Naive thymus-derived CD4-positive, alpha-beta T cell (primary cell): Measurements from ENCODE around the gene CCDC88B. TPM values are rescaled to one million over a fixed set of nuclear protein-coding genes. Genes with fewer than 3 reads are reported as not detected.

Experiments used
- ATAC-seq: fragments of 150-1000 bp; cut with Tn5 transposase; 2 replicates; pipeline ENCODE4 v1.10.0; 2021; ENCODE audit warnings: mild to moderate bottlenecking, moderate library complexity
- CTCF ChIA-PET: fragments of 350-600 bp; sonication (Branson Sonifier 250); formaldehyde crosslinking; loops from one replicate; lab custom pipeline; 2021; ENCODE audit warnings: antibody characterized with exemption; lab: Charles Lee
- POLR2A ChIA-PET: fragments of 350-600 bp; sonication (Branson Sonifier 250); formaldehyde crosslinking; loops from one replicate; lab custom pipeline; 2021; ENCODE audit warnings: antibody characterized with exemption, inconsistent platforms; lab: Charles Lee
- DNase-seq, 9 donors: peaks; one replicate each; pipeline versions ENCODE4 v3.0.0 to v3.0.0-alpha.2; 2020 to 2022; ENCODE audit warnings: mixed read lengths in 1 of 9
- H3K27ac ChIP-seq: one replicate; pipeline ENCODE4 v1.7.0; 2013; ENCODE audit warnings: mild to moderate bottlenecking, low read depth, low read length, moderate library complexity
- H3K27me3 ChIP-seq, 2 donors: one replicate each; pipeline ENCODE4 v1.7.0; 2013; ENCODE audit warnings: low read length in 2 of 2, mild to moderate bottlenecking in 2 of 2, moderate library complexity in 2 of 2; ENCODE audit not compliant: control insufficient read depth in 2 of 2, insufficient read depth in 2 of 2
- H3K36me3 ChIP-seq, 3 experiments: 1 replicate in 2 of 3; 2 replicates in 1 of 3; pipeline ENCODE4 v1.7.0; 2013; ENCODE audit warnings: low read length in 3 of 3, mild to moderate bottlenecking in 3 of 3, moderate library complexity in 1 of 3; ENCODE audit not compliant: insufficient read depth in 3 of 3, control insufficient read depth in 2 of 3
- H3K4me1 ChIP-seq, 2 donors: one replicate each; pipeline ENCODE4 v1.7.0; 2013; ENCODE audit warnings: low read length in 2 of 2, mild to moderate bottlenecking in 2 of 2, moderate library complexity in 1 of 2; ENCODE audit not compliant: control insufficient read depth in 2 of 2, insufficient read depth in 2 of 2
- H3K4me3 ChIP-seq: 2 replicates; pipeline ENCODE4 v1.7.0; 2013; ENCODE audit warnings: mild to moderate bottlenecking, low read length
- H3K9me3 ChIP-seq, 3 experiments: 1 replicate in 2 of 3; 2 replicates in 1 of 3; pipeline ENCODE4 v1.7.0; 2013; ENCODE audit warnings: low read length in 3 of 3; ENCODE audit not compliant: control insufficient read depth in 2 of 3
- H3K27ac Mint-ChIP-seq, 9 donors: one replicate each; pipeline ENCODE4 v1.8.0; 2020 to 2022; ENCODE audit warnings: mixed read lengths in 9 of 9, mild to moderate bottlenecking in 8 of 9, moderate library complexity in 5 of 9, inconsistent platforms in 2 of 9
- H3K27me3 Mint-ChIP-seq, 5 donors: one replicate each; pipeline ENCODE4 v1.8.0; 2021 to 2022; ENCODE audit warnings: mixed read lengths in 5 of 5, mild to moderate bottlenecking in 1 of 5
- H3K36me3 Mint-ChIP-seq, 5 donors: one replicate each; pipeline ENCODE4 v1.8.0; 2020 to 2022; ENCODE audit warnings: mixed read lengths in 5 of 5, mild to moderate bottlenecking in 3 of 5, inconsistent platforms in 1 of 5
- H3K4me1 Mint-ChIP-seq, 7 donors: one replicate each; pipeline ENCODE4 v1.8.0; 2020 to 2022; ENCODE audit warnings: mixed read lengths in 7 of 7, mild to moderate bottlenecking in 3 of 7, inconsistent platforms in 1 of 7
- H3K4me3 Mint-ChIP-seq, 10 donors: one replicate each; pipeline ENCODE4 v1.8.0; 2020 to 2022; ENCODE audit warnings: mild to moderate bottlenecking in 10 of 10, mixed read lengths in 10 of 10, moderate library complexity in 6 of 10, inconsistent platforms in 2 of 10
- H3K9me3 Mint-ChIP-seq, 11 donors: one replicate each; pipeline ENCODE4 v1.8.0; 2020 to 2022; ENCODE audit warnings: mixed read lengths in 11 of 11, mild to moderate bottlenecking in 4 of 11, inconsistent platforms in 1 of 11, moderate library complexity in 1 of 11
- intact Hi-C, 2 donors: fragments of 100-400 bp; cut with micrococcal nuclease; formaldehyde crosslinking; loops; one replicate each; pipeline ENCODE4 v1.15.1; 2023
- polyA plus RNA-seq, 2 donors: library from polyadenylated mRNA; unstranded; fragments of 300-500 nt; fragmentation: Illumina TruSeq; gene quantifications; one replicate each; pipeline ENCODE4 v1.2.3, GENCODE V29; 2021
- total RNA-seq, 6 experiments: library from RNA in 5 of 6; stranded (reverse) in 5 of 6; gene quantifications; 1 replicate in 5 of 6; 2 replicates in 1 of 6; pipeline ENCODE4 v1.2.3 and lab custom pipeline; 2021 to 2026

Gene CCDC88B
- total and polyA plus RNA-seq, 7 experiments from 2014 or later: 12.8 to 182 (median 74.3) TPM

DNA sequence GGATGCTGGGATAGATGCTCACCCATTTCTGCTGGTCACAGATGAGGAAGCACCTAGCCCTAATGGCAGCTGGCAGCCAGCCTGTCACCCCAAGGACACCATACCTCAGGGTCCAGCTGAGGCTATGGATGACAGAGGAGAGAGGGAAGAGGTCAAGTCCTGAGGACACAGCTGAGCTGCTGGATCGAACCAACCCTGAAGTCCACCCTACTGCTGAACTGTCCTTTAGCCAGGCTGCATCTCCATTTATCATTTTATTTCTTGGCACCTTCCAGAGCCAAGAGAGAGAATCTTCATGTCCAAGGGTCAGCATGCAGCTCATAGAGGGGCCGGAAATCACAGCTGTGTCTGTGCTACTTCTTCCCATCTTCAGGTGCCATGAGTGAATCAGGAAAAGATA lies 49.8 kb downstream of the CCDC88B start:
- peaks cover 0 to 44% (median 28%) of the 10 kb centered on the region in 7 donors for H3K4me1 Mint-ChIP-seq
- peaks cover 0 to 13% (median 0%) of the 10 kb centered on the region in 11 donors for H3K9me3 Mint-ChIP-seq
- H3K4me3 Mint-ChIP-seq: no peak overlapping the region
- ATAC-seq (no peak), DNase-seq (no peak)
- ChIA-PET CTCF (no interaction called here), POLR2A (no interaction called here)
- no peaks in the 10 kb centered on the region for H3K9me3 ChIP-seq
- no peaks in the 10 kb centered on the region for H3K36me3 ChIP-seq
- H3K27me3 Mint-ChIP-seq: peaks cover 0 to 40% (median 0%) of the 10 kb centered on the region in 5 donors
- H3K27ac ChIP-seq: no peak overlapping the region
- no peaks in the 10 kb centered on the region for H3K27me3 ChIP-seq
- peak overlapping the region in 1 of 9 donors; percentile 23 for H3K27ac Mint-ChIP-seq
- peaks cover 0 to 4% of the 10 kb centered on the region in 2 donors for H3K4me1 ChIP-seq
- intact Hi-C loops: no loop called here
- no peak overlapping the region for H3K4me3 ChIP-seq
- H3K36me3 Mint-ChIP-seq: no peaks in the 10 kb centered on the region

DNA sequence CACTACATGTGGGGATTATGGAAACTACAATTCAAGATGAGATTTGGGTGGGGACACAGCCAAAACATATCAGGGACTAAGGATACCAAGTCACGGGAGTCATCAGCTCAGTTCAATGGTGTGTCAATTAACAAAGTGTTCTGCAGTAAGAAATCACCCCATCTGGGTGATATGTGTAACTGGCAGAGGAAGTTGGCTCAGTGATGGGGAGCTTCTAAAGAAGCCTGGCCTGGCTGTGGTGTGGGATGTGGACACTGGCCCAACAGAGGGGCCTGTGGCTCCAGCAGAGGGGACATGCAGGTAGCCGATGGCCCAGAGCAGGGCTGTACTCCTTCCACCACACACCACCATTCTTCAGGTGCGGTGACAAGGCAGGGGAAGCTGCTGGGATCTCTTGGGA lies 50.6 kb downstream of the CCDC88B start:
- ATAC-seq (no peak), DNase-seq (no peak)
- H3K27ac ChIP-seq: no peak overlapping the region
- Mint-ChIP-seq H3K9me3 (peaks cover 0 to 13% (median 0%) of the 10 kb centered on the region in 11 donors), H3K27me3 (peaks cover 0 to 44% (median 0%) of the 10 kb centered on the region in 5 donors), H3K36me3 (no peaks in the 10 kb centered on the region), H3K4me1 (peaks cover 0 to 42% (median 28%) of the 10 kb centered on the region in 7 donors), H3K4me3 (peak overlapping the region in 8 of 10 donors; percentile 35 to 63 (median 49)), H3K27ac (peak overlapping the region in 2 of 9 donors; percentile 23 to 27)
- intact Hi-C loops: no loop called here
- POLR2A ChIA-PET: no interaction called here
- no peaks in the 10 kb centered on the region for H3K27me3 ChIP-seq
- no peaks in the 10 kb centered on the region for H3K36me3 ChIP-seq
- CTCF ChIA-PET: interaction anchor here (0.6 kb wide), 1 partner anchor 26 kb away, joined by 3 read pairs; no protein-coding TSS in a partner anchor
- H3K4me3 ChIP-seq: no peak overlapping the region
- H3K4me1 ChIP-seq: peaks cover 0 to 4% of the 10 kb centered on the region in 2 donors
- H3K9me3 ChIP-seq: no peaks in the 10 kb centered on the region

DNA sequence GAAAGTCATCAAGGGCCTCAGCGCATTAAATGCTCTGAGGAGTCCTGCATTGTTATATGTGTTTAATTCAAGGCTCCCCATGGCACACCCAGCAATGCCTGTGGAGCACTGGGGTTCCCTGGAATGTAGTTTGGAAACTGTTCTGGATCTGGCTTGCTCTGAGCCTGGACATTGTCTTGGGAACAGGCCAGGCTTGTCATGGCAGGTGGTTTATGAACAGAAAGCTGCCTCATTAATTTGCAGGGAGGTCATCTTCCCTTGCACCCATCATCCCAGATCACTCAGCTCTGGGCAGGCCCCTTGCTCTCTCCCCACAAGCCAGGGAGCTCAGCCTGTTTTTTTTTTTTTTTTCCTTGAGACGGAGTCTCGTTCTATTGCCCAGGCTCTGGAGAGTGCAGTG lies 51.8 kb downstream of the CCDC88B start:
- H3K27me3 ChIP-seq: no peaks in the 10 kb centered on the region
- no peaks in the 10 kb centered on the region for H3K36me3 Mint-ChIP-seq
- DNase-seq (no peak), ATAC-seq (no peak)
- intact Hi-C loops: no loop called here
- no peaks in the 10 kb centered on the region for H3K36me3 ChIP-seq
- H3K4me1 ChIP-seq: peaks cover 0 to 4% of the 10 kb centered on the region in 2 donors
- ChIA-PET CTCF (no interaction called here), POLR2A (no interaction called here)
- H3K4me3 ChIP-seq: no peak overlapping the region
- peaks cover 0 to 13% (median 0%) of the 10 kb centered on the region in 11 donors for H3K9me3 Mint-ChIP-seq
- H3K27ac Mint-ChIP-seq: no peak overlapping the region
- H3K27ac ChIP-seq: no peak overlapping the region
- no peaks in the 10 kb centered on the region for H3K9me3 ChIP-seq
- H3K27me3 Mint-ChIP-seq: peaks cover 0 to 43% (median 5%) of the 10 kb centered on the region in 5 donors
- peaks cover 0 to 30% (median 21%) of the 10 kb centered on the region in 7 donors for H3K4me1 Mint-ChIP-seq
- peak overlapping the region in 3 of 10 donors; percentile 20 to 48 (median 21) for H3K4me3 Mint-ChIP-seq

DNA sequence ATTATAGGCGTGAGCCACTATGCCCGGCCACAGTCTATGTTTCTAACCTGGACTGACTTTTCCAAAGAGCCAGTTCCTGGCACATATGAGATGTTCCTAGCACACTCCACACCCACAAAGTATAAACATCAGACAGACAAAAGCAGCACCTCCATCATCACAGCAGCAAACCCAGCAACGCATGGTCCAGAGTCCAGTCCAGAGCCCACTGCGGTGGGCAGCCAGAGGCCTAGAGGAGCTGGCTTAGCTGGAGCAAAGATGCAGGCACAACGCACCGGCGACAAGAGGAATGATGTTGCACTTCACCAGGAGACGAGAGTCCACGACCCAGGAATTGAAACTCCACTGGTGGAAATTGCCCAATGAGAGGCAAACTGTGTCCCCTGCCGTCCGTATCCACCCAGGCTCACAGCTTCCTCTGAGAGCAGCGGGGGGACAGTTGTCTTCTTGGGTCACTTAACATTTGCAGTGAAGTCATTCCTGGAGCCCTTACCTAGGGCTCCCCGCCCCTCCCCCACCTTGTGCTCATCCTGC lies 55.6 kb downstream of the CCDC88B start:
- no peak overlapping the region for H3K4me3 ChIP-seq
- peaks cover 0 to 18% (median 11%) of the 10 kb centered on the region in 5 donors for H3K27me3 Mint-ChIP-seq
- H3K9me3 Mint-ChIP-seq: peaks cover 0 to 3% (median 0%) of the 10 kb centered on the region in 11 donors
- no peaks in the 10 kb centered on the region for H3K36me3 ChIP-seq
- ATAC-seq: peak; percentile 52
- H3K4me1 ChIP-seq: peaks cover 0 to 4% of the 10 kb centered on the region in 2 donors
- peak overlapping the region in 1 of 9 donors; percentile 76 for H3K27ac Mint-ChIP-seq
- H3K9me3 ChIP-seq: no peaks in the 10 kb centered on the region
- POLR2A ChIA-PET: no interaction called here
- H3K4me3 Mint-ChIP-seq: no peak overlapping the region
- H3K27me3 ChIP-seq: no peaks in the 10 kb centered on the region
- DNase-seq: no peak
- H3K27ac ChIP-seq: no peak overlapping the region
- CTCF ChIA-PET: no interaction called here
- H3K36me3 Mint-ChIP-seq: no peaks in the 10 kb centered on the region
- peaks cover 0 to 13% (median 10%) of the 10 kb centered on the region in 7 donors for H3K4me1 Mint-ChIP-seq
- intact Hi-C loops: no loop called here

DNA sequence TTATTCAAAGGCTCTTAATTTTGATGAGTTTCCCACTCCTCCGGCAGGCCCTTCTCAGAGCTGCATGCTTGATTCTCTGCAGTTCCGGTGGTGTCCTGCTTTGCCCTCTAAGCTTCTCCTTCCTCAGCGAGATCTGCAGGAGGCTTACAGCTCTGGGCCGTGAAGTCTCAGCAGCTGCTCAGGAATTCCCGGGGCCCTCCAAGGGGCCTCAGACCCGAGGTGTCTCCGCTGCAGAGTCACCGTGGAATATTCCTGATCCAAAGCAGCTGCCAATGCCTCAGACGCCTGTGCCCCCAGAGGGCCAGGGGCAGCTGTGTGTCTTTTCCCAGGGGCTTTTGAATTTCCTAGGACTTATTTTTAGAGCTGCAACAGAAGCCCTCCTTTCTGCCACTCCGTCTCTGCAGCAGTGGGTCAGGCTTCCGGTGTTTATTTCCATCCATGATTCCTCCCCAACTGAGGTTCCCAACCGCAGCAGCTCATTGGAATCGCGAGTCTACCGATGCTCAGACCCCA lies 56.1 kb downstream of the CCDC88B start:
- intact Hi-C loops: no loop called here
- POLR2A ChIA-PET: no interaction called here

DNA sequence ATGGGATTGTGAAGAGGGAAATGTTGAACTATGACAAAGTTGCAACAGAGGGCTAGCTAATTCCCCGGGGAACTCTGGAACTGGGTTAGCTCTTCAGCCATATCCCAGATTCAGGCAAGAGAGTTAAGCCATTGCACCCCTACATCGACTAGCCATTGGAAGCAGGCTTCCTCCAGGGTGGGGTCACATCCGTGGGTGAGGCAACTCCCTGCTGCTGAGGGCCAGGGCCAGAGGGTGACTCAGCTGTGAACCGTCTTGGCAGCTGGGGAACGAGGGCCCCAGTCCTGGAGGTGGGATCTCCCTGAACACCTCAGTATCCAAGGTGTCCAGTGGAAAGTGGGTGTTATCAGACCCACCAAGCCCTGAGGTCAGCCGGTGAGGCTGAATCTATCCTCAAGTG lies 60.1 kb downstream of the CCDC88B start:
- Histone ChIP-seq H3K27me3 (no peaks in the 10 kb centered on the region), H3K9me3 (no peaks in the 10 kb centered on the region), H3K4me1 (no peaks in the 10 kb centered on the region), H3K4me3 (no peak overlapping the region), H3K27ac (no peak overlapping the region), H3K36me3 (no peaks in the 10 kb centered on the region)
- Mint-ChIP-seq H3K27me3 (peaks cover 0 to 31% (median 13%) of the 10 kb centered on the region in 5 donors), H3K27ac (no peak overlapping the region), H3K4me3 (no peak overlapping the region), H3K36me3 (no peaks in the 10 kb centered on the region), H3K9me3 (peaks cover 0 to 17% (median 6%) of the 10 kb centered on the region in 11 donors), H3K4me1 (peaks cover 0 to 4% (median 0%) of the 10 kb centered on the region in 7 donors)
- DNase-seq (no peak), ATAC-seq (peak; percentile 65)
- ChIA-PET CTCF (no interaction called here), POLR2A (no interaction called here)
- intact Hi-C loops: no loop called here

More for the DNA sequence above, 56.1 kb downstream of the CCDC88B start:
- H3K4me1 Mint-ChIP-seq: peaks cover 0 to 8% (median 6%) of the 10 kb centered on the region in 7 donors
- no peak for ATAC-seq
- H3K27ac Mint-ChIP-seq: peak overlapping the region in 1 of 9 donors; percentile 62
- Histone ChIP-seq H3K36me3 (no peaks in the 10 kb centered on the region), H3K9me3 (no peaks in the 10 kb centered on the region), H3K4me1 (peaks cover 0 to 4% of the 10 kb centered on the region in 2 donors), H3K27ac (no peak overlapping the region), H3K27me3 (no peaks in the 10 kb centered on the region), H3K4me3 (no peak overlapping the region)
- peaks cover 0 to 18% (median 11%) of the 10 kb centered on the region in 5 donors for H3K27me3 Mint-ChIP-seq
- no peaks in the 10 kb centered on the region for H3K36me3 Mint-ChIP-seq
- no peaks in the 10 kb centered on the region for H3K9me3 Mint-ChIP-seq
- H3K4me3 Mint-ChIP-seq: no peak overlapping the region
- no peak for DNase-seq
- CTCF ChIA-PET: interaction anchor here (0.5 kb wide), 1 partner anchor 282 kb away, joined by 4 read pairs; no protein-coding TSS in a partner anchor
